ENCODE results near the gene RAP1GAP2.
A peak's percentile ranks its signal among the peaks of the same experiment; 100 is the strongest.
"Not testable (repeated sequence)": the region's sequence is repeated elsewhere in the genome, so short reads cannot be mapped to it uniquely, and the experiment has no call there.

The RAP1GAP2 gene

DNA sequence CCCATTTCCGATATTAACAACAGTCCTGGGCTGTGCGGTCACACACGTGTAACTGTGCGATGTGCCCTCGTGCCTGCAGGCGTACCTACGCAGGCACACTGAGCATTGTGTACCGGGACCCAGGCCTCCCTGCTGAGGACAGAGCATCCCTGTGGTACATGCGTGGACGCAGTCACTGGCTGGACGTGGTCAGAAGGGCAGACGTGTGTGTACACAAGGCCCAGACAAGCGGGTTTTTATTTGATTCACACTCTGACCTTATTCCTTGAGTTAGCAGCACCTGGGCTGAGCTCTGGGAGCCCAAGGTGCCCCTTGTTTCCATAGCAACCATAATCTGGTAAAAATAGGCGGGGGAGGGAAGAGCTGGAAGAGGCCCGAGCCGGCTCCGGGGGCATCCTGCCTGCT, 19.5 kb downstream of the RAP1GAP2 start:
- no peak for DNase-seq

DNA sequence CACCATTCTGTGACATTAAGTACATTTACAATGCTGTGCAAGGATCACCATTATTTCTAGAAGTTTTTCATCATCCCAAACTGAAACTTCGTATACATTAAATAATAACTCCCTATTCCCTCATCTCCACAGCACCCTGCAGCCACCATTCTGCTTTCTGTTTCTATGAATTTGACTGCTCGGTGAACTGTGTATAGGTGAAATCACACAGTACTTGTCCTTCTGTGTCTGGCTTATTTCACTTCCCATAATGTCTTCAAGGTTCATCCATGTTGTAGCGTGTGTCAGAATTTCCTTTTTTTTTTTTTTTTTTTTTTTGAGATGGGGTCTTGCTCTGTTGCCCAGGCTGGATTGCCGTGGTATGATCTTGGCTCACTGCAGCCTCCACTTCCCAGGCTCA, 20.4 kb downstream of the RAP1GAP2 start:
- DNase-seq, result no peak

DNA sequence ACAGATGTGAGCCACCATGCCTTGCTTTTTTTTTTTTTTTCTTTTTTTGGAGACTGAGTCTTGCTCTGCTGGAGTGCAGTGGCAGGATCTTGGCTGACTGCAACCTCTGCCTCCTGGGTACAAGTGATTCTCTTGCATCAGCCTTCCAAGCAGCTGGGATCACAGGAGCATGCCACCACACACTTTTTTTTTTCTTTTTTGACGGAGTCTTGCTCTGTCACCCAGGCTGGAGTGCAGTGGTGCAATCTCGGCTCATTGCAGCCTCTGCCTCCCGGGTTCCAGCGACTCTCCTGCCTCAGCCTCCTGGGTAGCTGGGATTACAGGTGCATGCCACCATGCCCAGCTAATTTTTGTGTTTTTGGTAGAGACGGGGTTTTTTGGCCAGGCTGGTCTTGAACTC, 23.1 kb downstream of the RAP1GAP2 start:
- DNase-seq, result not testable (repeated sequence)

DNA sequence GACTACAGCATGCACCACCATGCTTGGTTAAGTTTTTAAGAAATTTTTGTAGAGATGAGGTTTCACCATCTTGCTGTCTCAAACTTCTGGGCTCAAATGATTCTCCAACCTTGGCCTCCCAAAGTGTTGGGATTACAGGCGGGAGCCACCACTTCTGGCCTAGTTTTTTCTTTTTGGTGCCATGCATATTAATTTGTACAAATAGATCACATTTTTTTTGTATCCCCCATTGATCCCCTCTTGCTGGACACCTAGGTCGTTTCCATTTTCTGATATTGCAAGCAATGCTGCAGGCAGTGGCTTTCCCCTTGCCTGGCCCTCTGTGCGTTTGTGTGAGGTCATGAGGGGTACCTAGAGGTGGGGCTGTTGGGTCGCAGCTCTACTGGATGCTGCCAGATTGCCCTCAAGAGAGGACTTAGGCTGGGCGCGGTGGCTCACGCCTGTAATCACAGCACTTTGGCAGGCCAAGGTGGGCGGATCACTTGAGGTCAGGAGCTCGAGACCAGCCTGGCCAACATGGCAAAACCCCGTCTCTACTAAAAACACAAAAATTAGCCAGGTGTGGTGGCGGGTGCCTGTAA, 23.8 kb downstream of the RAP1GAP2 start:
- DNase-seq, result no peak

DNA sequence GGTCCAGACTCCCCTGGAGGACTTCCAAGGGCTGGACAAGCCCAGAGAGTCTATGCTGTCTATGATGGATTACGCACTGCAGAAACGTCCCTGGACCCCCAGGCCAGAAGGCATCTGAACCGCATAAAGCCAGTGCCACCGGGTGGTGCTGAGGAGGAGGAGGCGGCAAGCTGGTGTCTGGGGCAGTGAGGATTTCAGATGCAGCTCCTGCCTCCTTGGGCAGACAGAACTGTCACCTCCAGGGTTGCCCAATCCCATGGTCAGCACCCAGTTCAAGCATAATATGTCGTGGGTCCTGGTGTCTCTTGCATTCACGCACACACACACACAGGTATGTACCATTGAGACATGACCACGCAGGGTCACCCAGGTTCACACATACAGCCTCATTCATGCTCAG, 25.6 kb downstream of the RAP1GAP2 start:
- no peak for DNase-seq

DNA sequence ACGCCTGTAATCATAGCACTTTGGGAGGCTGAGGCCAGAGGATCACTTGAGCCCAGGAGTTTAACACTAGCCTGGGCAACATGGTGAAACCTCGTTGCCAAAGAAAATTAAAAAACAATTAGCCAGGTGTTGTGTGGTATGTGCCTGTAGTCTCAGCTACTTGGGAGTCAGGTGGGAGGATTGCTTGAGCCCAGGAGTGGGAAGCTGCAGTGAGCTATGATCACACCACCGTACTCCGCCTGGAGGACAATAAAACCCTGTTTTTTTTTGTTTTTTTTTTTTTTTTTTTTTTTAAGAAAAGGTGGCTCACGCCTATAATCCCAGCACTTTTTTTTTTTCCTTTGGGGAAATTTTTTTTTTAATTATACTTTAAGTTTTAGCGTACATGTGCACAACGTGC, 26.1 kb downstream of the RAP1GAP2 start:
- no peak for DNase-seq

DNA sequence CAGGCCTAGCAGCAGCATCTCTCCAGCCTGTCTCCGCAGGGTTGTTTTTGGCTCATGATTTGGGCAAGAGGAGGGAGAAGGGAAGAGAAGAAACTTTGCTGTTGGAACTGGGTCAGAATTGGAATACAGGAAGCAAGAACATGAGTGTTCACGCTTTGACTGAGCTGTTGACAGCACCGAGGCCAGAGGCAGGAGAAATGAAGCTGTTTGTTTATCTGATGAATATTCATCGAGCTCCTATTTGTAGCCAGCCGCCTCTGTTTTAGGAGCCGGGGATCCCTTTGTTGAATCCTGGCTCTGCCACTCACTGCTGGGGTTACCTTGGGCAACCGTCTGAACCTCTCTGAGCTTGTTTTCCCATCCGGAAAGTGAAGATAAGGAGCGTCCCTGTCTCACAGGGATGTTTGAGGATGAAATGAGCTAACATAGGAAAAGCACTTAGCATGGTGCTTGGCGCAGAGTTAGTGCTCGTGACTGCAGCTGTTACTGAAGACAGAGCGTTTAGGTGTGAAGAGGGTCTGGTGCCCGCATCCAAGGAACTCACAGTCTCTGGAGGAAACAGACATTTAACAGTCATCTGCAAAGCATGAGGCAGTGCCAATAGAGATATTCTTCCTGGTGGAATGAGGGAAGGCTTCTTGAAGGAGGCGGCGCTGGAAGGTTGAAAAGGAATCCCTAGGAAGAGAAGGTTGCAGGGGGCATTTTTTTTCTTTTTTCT, 29.2 kb downstream of the RAP1GAP2 start:
- no peak for DNase-seq

DNA sequence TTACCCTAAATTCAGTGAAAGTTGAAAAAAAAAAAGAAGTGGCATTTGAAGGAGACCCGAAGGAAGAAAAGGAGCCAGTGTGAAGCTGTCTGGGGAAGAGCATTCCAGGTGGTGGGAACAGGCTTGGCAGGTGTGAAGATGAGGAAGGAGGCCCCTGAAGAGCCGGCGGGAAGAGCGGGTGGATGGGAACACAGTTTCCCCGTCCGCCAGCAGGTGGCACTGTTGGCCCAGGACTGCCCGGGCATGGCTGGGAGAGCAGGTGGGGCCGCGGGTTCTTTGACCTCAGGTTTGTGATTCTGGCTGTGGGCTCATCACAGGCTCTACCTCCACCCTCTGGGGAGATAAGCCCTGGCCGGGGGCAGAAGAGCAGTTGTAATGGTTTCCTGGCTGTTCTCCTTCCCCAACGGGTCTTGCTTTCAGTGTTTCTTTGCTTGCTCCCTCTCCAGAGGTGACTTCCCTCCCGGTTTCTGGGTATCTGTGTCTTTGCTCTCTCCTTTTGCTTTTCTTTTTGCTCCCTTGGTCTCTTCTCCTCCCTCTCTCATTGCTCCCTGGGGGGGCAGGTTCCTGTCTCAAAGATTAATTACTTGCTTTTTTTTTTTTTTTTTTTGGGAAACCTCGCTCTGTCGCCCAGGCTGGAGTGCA, 32.3 kb downstream of the RAP1GAP2 start:
- peak; percentile 76 for DNase-seq

DNA sequence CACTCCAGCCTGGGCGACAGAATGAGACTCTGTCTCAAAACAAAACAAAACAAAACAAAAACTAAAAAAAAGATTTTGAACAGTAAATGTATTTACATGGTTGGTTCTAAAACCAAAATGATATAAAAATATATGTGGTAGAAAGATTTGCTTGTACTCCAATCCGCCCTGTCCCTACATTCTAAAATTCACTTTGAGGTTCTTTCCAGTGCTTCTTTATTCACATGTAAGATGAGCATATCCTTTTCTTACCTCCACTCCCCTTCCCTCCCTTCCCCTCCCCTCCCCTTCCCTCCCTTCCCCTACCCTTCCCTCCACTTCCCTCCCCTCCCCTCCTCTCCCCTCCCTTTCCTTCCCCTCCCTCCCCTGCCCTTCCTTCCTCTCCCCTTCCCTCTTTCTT, 34.4 kb downstream of the RAP1GAP2 start:
- DNase-seq, result no peak

DNA sequence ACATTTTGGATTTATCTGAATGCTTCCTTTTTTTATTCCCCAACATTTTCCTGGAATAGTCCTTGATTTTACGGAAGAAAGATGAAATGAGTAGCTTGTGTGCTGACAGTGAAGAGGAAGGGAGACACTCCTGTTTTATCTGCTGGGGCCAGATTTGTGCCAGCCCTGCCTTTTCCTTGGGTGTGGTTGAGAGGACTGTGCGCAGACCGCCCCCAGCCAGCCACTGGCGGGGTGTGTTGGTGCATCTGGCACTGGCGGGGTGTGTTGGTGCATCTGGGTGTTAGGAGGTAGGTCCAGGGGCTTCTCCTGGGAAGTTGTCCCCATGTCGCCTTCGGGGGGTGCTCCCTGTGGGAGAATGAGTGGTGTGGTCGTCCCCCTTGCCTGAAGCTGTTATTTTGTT, 39.5 kb downstream of the RAP1GAP2 start:
- DNase-seq, result no peak

DNA sequence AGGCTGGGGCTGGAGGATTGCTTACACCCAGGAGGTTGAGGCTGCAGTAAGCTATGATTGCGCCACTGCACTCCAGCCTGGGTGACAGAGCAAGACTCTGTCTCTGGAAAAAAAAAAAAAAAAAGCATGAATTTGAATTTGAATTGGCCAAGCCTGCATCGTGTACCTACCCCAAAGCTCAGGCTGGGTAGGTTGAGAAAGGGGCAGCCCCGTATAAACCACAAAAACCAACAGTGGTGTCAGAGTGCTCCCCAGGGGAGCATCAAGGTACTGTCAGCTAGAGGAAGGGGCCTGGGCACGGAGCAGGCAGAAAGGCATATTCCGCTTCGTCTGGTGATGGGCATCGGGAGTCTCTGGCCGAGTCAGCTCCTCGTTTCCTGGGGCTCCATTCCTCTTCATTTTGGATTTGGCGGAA, 40.9 kb downstream of the RAP1GAP2 start:
- DNase-seq, result peak; percentile 52

DNA sequence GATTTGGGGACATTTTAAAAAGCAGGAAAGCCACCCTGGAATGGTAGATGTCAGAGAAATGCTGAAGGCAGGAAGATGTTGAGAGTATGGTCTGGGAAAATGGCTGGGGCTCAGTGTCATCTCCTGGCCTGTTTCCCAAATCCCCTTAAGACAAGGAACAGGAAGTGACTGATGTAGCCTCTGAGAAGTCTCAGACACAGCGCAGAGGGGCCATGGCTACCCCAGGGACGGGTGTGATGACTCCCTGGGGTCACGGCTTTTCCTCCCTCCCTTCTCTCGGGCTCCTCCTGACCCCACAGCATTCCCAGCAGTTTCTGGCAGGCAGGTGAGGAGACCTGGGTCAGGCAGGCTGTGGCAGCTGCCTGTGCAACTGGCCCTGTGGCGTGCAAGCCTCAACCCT, 45.4 kb downstream of the RAP1GAP2 start:
- DNase-seq, result no peak

DNA sequence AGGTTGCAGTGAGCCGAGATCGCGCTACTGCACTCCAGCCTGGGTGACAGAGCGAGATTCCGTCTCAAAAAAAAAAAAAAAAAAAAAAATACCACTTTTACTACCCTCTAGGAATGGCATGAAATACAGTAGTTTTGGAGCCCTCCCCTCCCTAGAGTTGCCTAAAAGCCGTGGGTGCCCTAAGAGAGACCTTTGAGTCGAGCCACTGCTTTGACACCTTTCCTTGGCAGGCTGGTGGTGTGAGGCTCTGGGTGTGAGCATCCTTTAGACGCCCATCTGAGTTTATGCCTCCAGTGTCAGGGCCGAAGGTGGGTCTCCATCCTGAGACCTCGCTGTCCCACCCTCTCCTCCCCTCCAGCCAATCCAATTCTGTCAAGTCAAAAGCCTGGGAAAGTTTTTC, 46.2 kb downstream of the RAP1GAP2 start:
- no peak for DNase-seq

DNA sequence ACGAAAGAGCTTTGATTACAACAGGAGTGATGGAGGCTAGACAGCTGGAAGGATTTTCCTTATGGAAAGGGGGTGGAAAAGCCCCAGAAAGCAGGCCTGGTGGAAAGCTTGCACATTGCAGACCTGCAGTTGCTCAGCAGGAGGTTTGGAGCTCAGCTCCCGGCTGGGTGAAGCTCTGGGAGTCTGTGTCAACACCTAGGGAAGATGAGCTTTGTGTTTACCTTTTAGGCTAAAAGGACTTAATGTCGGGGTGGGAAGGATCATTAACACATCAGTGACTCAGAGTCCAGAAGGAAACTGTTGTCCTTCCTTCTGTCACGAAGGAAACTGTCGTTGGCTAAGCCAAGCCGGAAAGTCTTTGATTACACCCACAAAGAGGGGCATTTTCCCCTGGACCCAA, 48.2 kb downstream of the RAP1GAP2 start:
- no peak for DNase-seq

DNA sequence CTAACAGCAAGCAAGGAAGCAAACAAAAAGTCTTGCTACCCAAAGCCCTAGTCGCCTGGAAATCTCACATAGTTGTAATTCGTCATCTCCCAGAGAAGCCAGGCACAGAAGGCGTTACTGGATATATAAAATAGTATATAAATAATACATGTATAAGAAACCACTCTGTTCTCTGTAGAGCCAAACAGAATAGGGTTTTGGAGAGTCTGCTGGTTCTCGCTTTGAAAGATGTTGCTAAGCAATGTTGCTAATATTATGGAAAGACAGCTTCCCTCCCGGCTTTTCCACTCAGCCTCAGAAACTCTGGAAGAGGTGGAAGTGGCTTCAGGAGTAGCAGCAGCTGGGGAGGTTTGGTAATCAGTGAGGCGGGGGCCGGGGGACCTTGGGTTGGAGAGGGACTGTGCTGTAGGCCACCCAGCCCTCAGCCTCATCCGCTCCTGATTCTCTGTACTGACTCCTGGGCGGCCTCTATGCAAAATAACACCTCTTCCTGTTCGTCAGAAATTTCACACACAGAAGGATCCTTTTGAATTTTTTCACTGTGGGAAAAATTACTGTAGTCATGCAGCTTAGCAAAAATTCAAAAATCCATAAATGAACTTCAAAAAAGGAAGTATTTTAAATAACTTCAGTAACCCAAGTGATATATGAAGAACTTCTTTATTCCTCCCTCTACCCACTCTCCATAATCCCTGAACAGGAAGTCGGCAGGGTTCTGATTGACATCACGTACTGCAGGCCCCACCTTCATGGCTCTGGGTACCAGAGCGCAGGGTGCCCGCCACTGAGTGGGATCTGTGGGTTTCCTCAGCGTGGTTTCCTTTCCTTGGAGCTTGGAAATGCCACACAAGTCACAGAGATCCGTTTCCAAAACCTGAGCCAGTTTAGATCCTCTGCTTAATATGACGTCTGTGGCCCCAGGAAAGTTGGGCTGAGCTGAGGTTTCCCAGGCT, 51.4 kb downstream of the RAP1GAP2 start:
- no peak for DNase-seq

DNA sequence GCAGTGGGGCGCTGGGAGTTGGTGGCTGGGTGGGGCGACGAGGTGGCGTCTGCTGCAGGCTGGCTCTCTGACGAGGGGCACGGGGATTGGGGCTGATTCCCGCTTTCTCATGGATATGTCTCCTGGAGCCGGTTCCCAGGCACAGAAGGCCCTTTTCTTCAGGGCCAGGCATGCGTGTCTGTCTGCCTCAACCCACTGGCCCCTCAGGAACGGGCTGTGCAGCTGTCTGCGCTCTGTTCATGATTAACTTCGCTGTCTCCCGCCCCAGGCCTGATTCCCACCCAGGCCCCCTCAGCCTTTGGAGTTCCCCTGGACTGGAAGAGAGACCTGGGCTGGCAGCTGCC, 53.1 kb downstream of the RAP1GAP2 start:
- DNase-seq, result no peak

DNA sequence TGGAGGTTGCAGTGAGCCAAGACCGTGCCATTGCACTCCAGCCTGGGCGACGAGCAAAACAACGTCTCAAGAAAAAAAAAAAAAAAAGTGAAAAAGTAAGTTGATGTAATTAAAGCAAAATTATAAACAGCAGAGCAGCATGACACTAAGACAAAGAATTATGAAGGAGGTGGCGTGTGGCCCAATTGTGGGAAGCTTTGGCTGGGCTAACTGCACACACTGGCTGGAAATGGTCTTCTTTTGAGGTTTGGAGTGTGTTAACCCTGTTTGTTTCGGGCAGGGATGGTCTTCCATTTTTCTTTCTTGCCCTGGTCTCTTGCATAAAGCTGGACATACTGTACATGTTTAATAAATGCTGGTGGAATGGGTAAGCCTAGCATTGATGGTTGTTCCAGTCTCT, 54.8 kb downstream of the RAP1GAP2 start:
- no peak for DNase-seq

DNA sequence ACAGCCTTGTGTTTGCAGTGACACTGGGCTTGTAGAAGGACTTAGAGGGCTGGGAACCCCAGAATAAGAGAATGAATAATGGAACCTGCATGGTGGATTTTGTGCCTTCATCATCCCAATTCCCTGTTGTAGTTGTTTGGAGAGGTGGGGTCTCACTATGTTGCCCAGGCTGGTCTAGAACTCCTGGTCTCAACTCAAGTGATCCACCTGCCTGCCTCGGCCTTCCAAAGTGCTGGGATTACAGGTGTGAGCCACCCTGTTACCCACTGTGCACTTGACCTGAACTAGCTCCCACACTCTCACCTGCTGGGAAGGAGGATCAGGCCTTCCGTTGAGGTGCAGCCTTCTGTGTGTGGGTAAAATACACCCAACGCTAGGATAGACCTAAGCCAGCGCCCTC, 55.4 kb downstream of the RAP1GAP2 start:
- no peak for DNase-seq

DNA sequence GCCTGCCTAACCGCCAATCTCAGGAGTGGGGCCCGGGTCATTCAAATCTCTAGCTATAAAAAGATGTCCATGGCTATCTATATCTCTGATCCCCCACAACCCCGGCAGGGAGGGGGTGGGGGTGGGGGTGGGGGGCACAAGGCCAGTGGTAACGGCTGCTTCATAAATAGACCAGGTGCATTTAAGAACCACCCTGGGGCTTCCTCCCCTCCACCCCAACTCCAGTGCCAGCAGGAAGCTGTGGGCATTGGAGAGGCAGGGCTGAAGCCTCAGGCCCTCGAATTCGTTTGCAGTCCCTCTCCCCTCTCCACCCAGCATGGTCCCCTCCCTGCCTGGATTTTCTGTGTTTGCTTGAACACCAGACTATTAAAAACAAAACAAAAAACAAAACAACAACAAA, 56.0 kb downstream of the RAP1GAP2 start:
- DNase-seq, result no peak

DNA sequence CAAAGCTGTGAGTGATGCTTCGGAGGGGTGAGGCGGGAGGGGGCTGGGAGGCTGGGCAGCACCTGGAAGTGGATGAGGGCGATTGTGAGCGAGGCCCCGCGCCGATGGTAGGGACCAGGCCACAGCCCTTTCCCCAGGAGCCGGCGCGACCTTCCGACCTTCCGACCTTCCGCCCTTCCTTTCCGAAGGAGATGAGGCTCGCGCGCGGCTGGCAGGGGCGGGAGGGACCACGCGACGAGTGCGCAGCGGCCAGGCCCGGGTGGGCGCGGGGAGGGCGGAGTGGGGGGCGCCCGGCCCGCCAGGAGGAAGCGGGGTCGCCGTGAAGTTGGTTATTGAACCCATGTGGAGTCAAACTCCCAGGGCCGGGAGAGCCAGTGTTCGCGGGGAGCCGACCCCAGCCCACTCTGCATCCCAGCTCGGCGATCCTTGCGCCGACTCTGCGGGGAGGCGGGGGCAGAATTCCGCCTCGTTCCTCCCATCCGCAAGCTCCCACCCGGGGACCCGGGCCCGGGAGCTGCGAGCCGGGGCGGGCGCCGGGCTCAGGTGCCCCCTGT, 56.6 kb downstream of the RAP1GAP2 start:
- DNase-seq, result no peak

DNA sequence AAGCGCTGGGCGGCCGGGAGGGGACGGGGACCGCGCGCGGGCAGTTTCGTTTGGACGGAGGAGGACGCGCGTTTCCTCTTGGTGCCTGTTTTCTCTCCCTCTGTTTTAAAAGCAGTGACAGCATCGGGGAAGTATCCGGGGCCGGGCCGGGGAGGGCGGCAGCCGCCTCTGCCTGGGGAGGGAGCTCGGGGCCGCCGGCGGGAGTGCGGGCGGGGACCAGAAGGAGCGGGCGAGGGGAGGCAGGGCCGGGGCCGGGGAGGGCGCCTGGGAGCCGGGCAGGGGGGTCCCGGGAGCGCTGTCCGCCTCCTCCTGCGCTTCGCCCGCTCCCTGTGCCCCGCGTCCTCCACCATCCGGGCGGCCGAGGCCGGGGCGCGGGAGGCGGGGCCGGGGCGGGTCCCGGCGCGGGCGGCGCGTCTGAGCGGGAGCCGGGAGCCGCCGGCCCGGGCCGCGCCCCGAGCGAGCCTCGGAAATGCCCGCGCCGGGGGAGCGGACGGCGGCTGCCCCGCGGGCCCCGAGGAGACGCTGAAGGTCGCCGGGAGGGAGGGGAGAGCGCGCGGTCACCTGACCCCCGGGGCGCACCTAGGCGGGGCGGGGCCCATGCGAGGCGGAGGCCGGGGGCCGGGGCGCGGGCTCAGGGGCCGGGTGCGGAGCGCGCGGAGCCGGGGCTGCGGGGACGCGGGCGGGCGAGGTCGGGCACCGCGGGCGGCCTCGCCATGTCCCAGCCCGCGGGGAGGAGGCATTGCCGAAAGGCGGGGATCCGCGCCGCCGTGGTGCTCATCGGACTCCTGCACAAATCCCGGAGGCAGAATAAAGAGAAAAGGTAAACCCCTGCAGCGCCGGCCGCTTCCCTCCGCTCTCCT, 57.3 kb downstream of the RAP1GAP2 start:
- DNase-seq, result no peak

Measured in activated CD4-positive, alpha-beta T cell treated with anti-CD3 and anti-CD28 coated beads, Interleukin-10, Interleukin-2, amounts not matched to agents 100 ng/mL and 50 ng/mL, durations not matched to agents 16 hours and 8 hours (primary cell).